HG02642 (cell line): ENCODE data around the gene ADAMTS16.

ENCODE experiments used
- ATAC-seq: cut with Tn5 transposase; IDR thresholded peaks from one replicate; pipeline ENCODE4 v1.9.1; 2021; ENCODE audit warnings: mild to moderate bottlenecking; ENCODE audit not compliant: unreplicated experiment, poor library complexity

The ADAMTS16 gene

GRCh38 chr5:5367739-5368138 lies 227.6 kb downstream of the ADAMTS16 start:
- ATAC-seq, result no peak

DNA sequence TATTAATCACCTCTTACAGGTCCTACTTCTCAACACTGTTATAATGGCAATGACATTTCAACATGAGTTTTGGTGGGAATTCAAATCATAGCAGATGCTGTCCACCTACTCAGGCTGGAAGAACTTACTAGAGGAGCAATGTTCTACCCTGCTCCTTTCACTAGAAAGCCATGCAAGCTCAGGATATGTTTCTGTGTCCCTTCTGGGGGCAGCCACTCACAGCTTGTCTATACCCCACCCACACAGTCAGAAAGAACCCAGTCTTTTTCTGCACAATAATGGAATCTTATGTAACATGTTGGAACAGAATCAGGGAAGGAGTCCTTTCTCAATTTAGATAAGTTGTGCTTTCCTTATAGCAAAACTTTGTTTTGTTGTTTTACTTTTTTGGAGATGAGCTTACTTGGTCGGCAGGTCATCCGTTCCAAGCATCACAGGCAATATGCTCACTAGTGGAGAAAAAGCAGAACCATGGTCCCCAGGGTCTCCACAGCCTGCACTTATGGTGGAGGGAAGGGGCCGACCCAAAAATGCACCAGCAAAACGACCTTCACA lies 229.0 kb downstream of the ADAMTS16 start:
- ATAC-seq, result no peak
